ENCODE results near the gene KICS2.

The KICS2 gene

GRCh38 chr12:64258576-64258975, 36.5 kb upstream of the KICS2 start:
- no CpG with 5 or more reads among the region's 3 CpGs for WGBS (ENCODE audit: extremely low coverage, insufficient coverage, low lambda C conversion rate)
- no peak overlapping the region for H3K4ac ChIP-seq (ENCODE audit: low read depth, low read length)
- H3K4me3 ChIP-seq (ENCODE audit: low read length): no peak overlapping the region
- H3K4me1 ChIP-seq (ENCODE audit: control insufficient read depth, low read depth, low read length): no peaks in the 10 kb centered on the region
- no peak overlapping the region for H2BK15ac ChIP-seq (replicated peaks; ENCODE audit: low read depth)
- H2BK120ac ChIP-seq (ENCODE audit: low read depth, low read length): no peak overlapping the region
- no peak overlapping the region for H3K27ac ChIP-seq (ENCODE audit: low read depth, low read length)
- no peak overlapping the region for H3K9ac ChIP-seq (ENCODE audit: low read length)
- H2BK5ac ChIP-seq (ENCODE audit: low read length): no peak overlapping the region
- H4K5ac ChIP-seq (ENCODE audit: low read length): no peak overlapping the region
- no peak overlapping the region for H3K4me2 ChIP-seq (ENCODE audit: low read length)
- no peaks in the 10 kb centered on the region for H3K27me3 ChIP-seq (ENCODE audit: insufficient read depth, low read length, poor library complexity)
- H2AK5ac ChIP-seq (ENCODE audit: low read length): no peak overlapping the region
- H3K23ac ChIP-seq (ENCODE audit: low read length): no peak overlapping the region
- H3K79me1 ChIP-seq (ENCODE audit: low read length): no peaks in the 10 kb centered on the region
- H3K79me2 ChIP-seq (ENCODE audit: control insufficient read depth, insufficient read depth, low read length): no peaks in the 10 kb centered on the region
- H3K18ac ChIP-seq (ENCODE audit: low read length): no peak overlapping the region
- no peak overlapping the region for H3K56ac ChIP-seq (ENCODE audit: low read length)
- no peak overlapping the region for H4K8ac ChIP-seq (ENCODE audit: low read depth, low read length)
- no peaks in the 10 kb centered on the region for H3K36me3 ChIP-seq (ENCODE audit: control insufficient read depth, insufficient read depth, low read length)
- DNase-seq: peak; percentile 22

DNA sequence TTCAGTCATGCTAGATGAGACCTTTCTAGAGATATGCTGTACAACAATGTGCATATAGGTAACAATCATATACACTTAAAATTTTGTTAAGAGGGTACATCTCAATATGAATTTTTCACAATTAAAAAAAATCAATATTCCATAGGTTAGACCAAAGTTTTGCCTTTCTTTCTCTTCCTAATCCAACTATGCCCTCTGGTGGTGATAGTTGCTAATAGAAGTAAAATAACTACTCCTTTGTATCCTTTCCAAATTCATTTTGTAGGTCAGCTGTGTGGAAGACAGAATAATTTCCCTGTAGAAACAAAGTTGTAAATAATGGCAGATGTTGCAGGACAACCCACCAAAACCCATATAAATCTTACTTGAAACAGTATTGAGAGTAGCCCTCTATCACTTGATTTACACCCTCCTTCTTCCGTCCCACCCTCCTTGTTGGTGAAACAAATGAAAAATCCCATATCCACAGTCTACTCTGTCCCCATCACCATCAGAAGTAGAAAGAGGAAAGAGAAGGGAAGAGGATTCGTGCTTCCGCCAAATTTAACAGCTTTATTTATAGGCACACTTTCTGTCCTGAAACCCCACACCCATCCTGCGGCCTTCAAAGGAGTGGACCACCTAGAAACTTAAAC, 34.2 kb upstream of the KICS2 start:
- H3K27me3 ChIP-seq (ENCODE audit: insufficient read depth, low read length, poor library complexity): no peaks in the 10 kb centered on the region
- H3K4ac ChIP-seq (ENCODE audit: low read depth, low read length): no peak overlapping the region
- DNase-seq: peak; percentile 57
- no peak overlapping the region for H3K4me3 ChIP-seq (ENCODE audit: low read length)
- no peak overlapping the region for H4K5ac ChIP-seq (ENCODE audit: low read length)
- no peak overlapping the region for H2AK5ac ChIP-seq (ENCODE audit: low read length)
- no peaks in the 10 kb centered on the region for H3K36me3 ChIP-seq (ENCODE audit: control insufficient read depth, insufficient read depth, low read length)
- H3K9ac ChIP-seq (ENCODE audit: low read length): no peak overlapping the region
- no peaks in the 10 kb centered on the region for H3K79me2 ChIP-seq (ENCODE audit: control insufficient read depth, insufficient read depth, low read length)
- no peak overlapping the region for H4K8ac ChIP-seq (ENCODE audit: low read depth, low read length)
- H3K79me1 ChIP-seq (ENCODE audit: low read length): no peaks in the 10 kb centered on the region
- H2BK15ac ChIP-seq (replicated peaks; ENCODE audit: low read depth): no peak overlapping the region
- H3K23ac ChIP-seq (ENCODE audit: low read length): no peak overlapping the region
- H3K27ac ChIP-seq (ENCODE audit: low read depth, low read length): no peak overlapping the region
- no peaks in the 10 kb centered on the region for H3K4me1 ChIP-seq (ENCODE audit: control insufficient read depth, low read depth, low read length)
- no peak overlapping the region for H2BK5ac ChIP-seq (ENCODE audit: low read length)
- H3K56ac ChIP-seq (ENCODE audit: low read length): peak overlapping the region; percentile 38
- H2BK120ac ChIP-seq (ENCODE audit: low read depth, low read length): no peak overlapping the region
- no peak overlapping the region for H3K18ac ChIP-seq (ENCODE audit: low read length)
- WGBS (ENCODE audit: extremely low coverage, insufficient coverage, low lambda C conversion rate): no CpG with 5 or more reads among the region's 4 CpGs
- no peak overlapping the region for H3K4me2 ChIP-seq (ENCODE audit: low read length)

DNA sequence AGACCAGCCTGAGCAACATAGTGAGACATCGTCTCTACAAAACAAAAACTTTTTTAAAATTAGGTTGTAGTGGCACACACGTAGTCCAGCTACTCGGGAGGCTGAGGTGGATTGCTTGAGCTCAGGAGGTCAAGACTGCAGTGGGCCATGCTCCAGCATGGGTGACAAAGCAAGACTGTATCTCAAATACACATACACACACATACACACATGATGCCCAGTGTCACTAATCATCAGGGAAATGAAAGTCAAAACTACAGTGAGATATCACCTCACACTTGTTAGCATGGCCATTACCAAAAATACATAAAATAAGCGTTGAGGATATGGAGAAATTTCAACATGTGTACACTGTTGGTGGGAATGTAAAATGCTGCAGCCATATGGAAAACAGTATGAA, 33.2 kb upstream of the KICS2 start:
- no peak overlapping the region for H3K18ac ChIP-seq (ENCODE audit: low read length)
- H2BK120ac ChIP-seq (ENCODE audit: low read depth, low read length): no peak overlapping the region
- no peak overlapping the region for H3K56ac ChIP-seq (ENCODE audit: low read length)
- H4K5ac ChIP-seq (ENCODE audit: low read length): no peak overlapping the region
- no peak for DNase-seq
- no peak overlapping the region for H3K23ac ChIP-seq (ENCODE audit: low read length)
- H4K8ac ChIP-seq (ENCODE audit: low read depth, low read length): no peak overlapping the region
- no peak overlapping the region for H3K4me2 ChIP-seq (ENCODE audit: low read length)
- no peaks in the 10 kb centered on the region for H3K27me3 ChIP-seq (ENCODE audit: insufficient read depth, low read length, poor library complexity)
- no peak overlapping the region for H3K4ac ChIP-seq (ENCODE audit: low read depth, low read length)
- no peaks in the 10 kb centered on the region for H3K36me3 ChIP-seq (ENCODE audit: control insufficient read depth, insufficient read depth, low read length)
- H3K79me1 ChIP-seq (ENCODE audit: low read length): no peaks in the 10 kb centered on the region
- no peak overlapping the region for H3K9ac ChIP-seq (ENCODE audit: low read length)
- no peak overlapping the region for H3K27ac ChIP-seq (ENCODE audit: low read depth, low read length)
- no peaks in the 10 kb centered on the region for H3K79me2 ChIP-seq (ENCODE audit: control insufficient read depth, insufficient read depth, low read length)
- no peak overlapping the region for H2BK5ac ChIP-seq (ENCODE audit: low read length)
- no peaks in the 10 kb centered on the region for H3K4me1 ChIP-seq (ENCODE audit: control insufficient read depth, low read depth, low read length)
- no peak overlapping the region for H2AK5ac ChIP-seq (ENCODE audit: low read length)
- H3K4me3 ChIP-seq (ENCODE audit: low read length): no peak overlapping the region
- no peak overlapping the region for H2BK15ac ChIP-seq (replicated peaks; ENCODE audit: low read depth)
- no CpG with 5 or more reads among the region's 4 CpGs for WGBS (ENCODE audit: extremely low coverage, insufficient coverage, low lambda C conversion rate)

DNA sequence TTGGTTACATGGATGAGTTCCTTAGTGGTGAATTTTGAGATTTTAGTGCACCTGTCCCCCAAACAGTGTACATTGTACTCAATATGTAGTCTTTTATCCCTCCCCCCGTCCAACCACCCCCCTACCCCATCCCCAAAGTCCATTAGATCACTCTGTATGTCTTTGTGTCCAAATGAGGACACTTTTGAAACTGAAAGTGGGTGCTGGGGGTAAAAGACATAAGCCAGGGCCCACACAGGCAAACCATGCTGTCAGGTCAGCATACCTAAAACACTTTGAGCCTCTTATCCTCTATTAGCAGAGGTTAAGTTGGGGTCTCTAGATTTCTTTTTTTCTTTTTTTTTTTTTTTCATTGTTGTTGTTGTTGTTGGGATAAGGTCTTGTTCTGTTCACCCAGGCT, 31.3 kb upstream of the KICS2 start:
- Histone ChIP-seq H4K8ac (ENCODE audit: low read depth, low read length) (no peak overlapping the region), H3K27me3 (ENCODE audit: insufficient read depth, low read length, poor library complexity) (no peaks in the 10 kb centered on the region), H3K56ac (ENCODE audit: low read length) (no peak overlapping the region), H3K23ac (ENCODE audit: low read length) (no peak overlapping the region), H3K18ac (ENCODE audit: low read length) (no peak overlapping the region), H4K5ac (ENCODE audit: low read length) (no peak overlapping the region), H2BK15ac (replicated peaks; ENCODE audit: low read depth) (no peak overlapping the region), H2AK5ac (ENCODE audit: low read length) (no peak overlapping the region), H3K79me2 (ENCODE audit: control insufficient read depth, insufficient read depth, low read length) (no peaks in the 10 kb centered on the region), H3K4me1 (ENCODE audit: control insufficient read depth, low read depth, low read length) (no peaks in the 10 kb centered on the region), H3K9ac (ENCODE audit: low read length) (no peak overlapping the region), H3K4me3 (ENCODE audit: low read length) (no peak overlapping the region), H2BK5ac (ENCODE audit: low read length) (no peak overlapping the region), H3K36me3 (ENCODE audit: control insufficient read depth, insufficient read depth, low read length) (no peaks in the 10 kb centered on the region), H3K4ac (ENCODE audit: low read depth, low read length) (no peak overlapping the region), H3K27ac (ENCODE audit: low read depth, low read length) (no peak overlapping the region), H3K79me1 (ENCODE audit: low read length) (no peaks in the 10 kb centered on the region), H2BK120ac (ENCODE audit: low read depth, low read length) (no peak overlapping the region), H3K4me2 (ENCODE audit: low read length) (no peak overlapping the region)
- no peak for DNase-seq
- WGBS (ENCODE audit: extremely low coverage, insufficient coverage, low lambda C conversion rate): no CpG with 5 or more reads among the region's 1 CpG

DNA sequence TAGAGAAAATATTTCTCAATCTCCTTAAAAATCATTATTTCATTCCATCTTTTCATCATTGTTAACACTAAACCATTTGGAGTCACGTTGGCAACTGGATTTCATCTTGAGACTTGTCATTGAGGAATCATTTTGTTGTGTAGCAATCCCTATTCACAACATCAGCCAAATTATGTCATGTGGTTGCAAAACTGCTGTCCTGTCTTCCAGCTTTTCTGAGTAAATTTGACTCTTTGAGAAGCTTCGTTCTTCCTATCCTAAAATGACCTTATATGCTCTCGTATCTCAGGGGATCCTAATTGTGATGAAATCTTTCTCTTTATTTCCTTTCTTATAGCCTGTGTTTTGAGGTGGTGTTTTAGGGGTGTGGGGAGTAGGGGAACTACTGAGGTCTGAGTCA, 30.6 kb upstream of the KICS2 start:
- Histone ChIP-seq H3K56ac (ENCODE audit: low read length) (no peak overlapping the region), H3K23ac (ENCODE audit: low read length) (no peak overlapping the region), H3K4me3 (ENCODE audit: low read length) (no peak overlapping the region), H2AK5ac (ENCODE audit: low read length) (no peak overlapping the region), H3K27ac (ENCODE audit: low read depth, low read length) (no peak overlapping the region), H2BK120ac (ENCODE audit: low read depth, low read length) (no peak overlapping the region), H3K4ac (ENCODE audit: low read depth, low read length) (no peak overlapping the region), H4K8ac (ENCODE audit: low read depth, low read length) (no peak overlapping the region), H3K79me2 (ENCODE audit: control insufficient read depth, insufficient read depth, low read length) (no peaks in the 10 kb centered on the region), H4K5ac (ENCODE audit: low read length) (no peak overlapping the region), H3K4me2 (ENCODE audit: low read length) (no peak overlapping the region), H3K27me3 (ENCODE audit: insufficient read depth, low read length, poor library complexity) (no peaks in the 10 kb centered on the region), H3K9ac (ENCODE audit: low read length) (no peak overlapping the region), H2BK15ac (replicated peaks; ENCODE audit: low read depth) (no peak overlapping the region), H3K79me1 (ENCODE audit: low read length) (no peaks in the 10 kb centered on the region), H3K36me3 (ENCODE audit: control insufficient read depth, insufficient read depth, low read length) (no peaks in the 10 kb centered on the region), H2BK5ac (ENCODE audit: low read length) (no peak overlapping the region), H3K18ac (ENCODE audit: low read length) (no peak overlapping the region), H3K4me1 (ENCODE audit: control insufficient read depth, low read depth, low read length) (no peaks in the 10 kb centered on the region)
- DNase-seq: no peak
- no CpG with 5 or more reads among the region's 3 CpGs for WGBS (ENCODE audit: extremely low coverage, insufficient coverage, low lambda C conversion rate)

DNA sequence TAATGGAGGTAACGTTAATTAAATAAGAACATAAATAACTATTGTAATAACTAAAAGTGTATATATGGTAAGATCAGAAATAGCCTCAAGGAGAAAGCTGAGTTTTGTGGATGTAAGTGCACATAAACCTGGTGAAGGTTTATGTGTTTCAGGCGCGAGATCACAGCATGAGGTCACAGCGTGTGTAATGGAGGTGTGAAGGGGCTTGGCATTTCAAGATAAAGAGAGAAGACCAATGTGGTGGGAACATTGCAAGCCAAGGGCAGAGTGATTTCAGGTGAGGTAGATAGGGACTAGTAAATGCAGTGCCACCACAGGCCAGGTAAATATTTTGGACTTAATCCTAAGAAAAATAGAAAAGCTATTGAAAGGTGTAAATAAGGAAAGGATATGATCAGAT, 21.7 kb upstream of the KICS2 start:
- H4K5ac ChIP-seq (ENCODE audit: low read length): no peak overlapping the region
- H2BK5ac ChIP-seq (ENCODE audit: low read length): no peak overlapping the region
- WGBS (ENCODE audit: extremely low coverage, insufficient coverage, low lambda C conversion rate): no CpG with 5 or more reads among the region's 4 CpGs
- H3K23ac ChIP-seq (ENCODE audit: low read length): no peak overlapping the region
- H3K36me3 ChIP-seq (ENCODE audit: control insufficient read depth, insufficient read depth, low read length): no peaks in the 10 kb centered on the region
- H2BK15ac ChIP-seq (replicated peaks; ENCODE audit: low read depth): no peak overlapping the region
- H3K18ac ChIP-seq (ENCODE audit: low read length): no peak overlapping the region
- DNase-seq: peak; percentile 87
- no peaks in the 10 kb centered on the region for H3K4me1 ChIP-seq (ENCODE audit: control insufficient read depth, low read depth, low read length)
- no peak overlapping the region for H3K4me3 ChIP-seq (ENCODE audit: low read length)
- no peak overlapping the region for H2AK5ac ChIP-seq (ENCODE audit: low read length)
- H3K4ac ChIP-seq (ENCODE audit: low read depth, low read length): no peak overlapping the region
- H4K8ac ChIP-seq (ENCODE audit: low read depth, low read length): no peak overlapping the region
- H3K27me3 ChIP-seq (ENCODE audit: insufficient read depth, low read length, poor library complexity): peaks cover 3% of the 10 kb centered on the region
- H3K27ac ChIP-seq (ENCODE audit: low read depth, low read length): no peak overlapping the region
- H3K56ac ChIP-seq (ENCODE audit: low read length): no peak overlapping the region
- H3K4me2 ChIP-seq (ENCODE audit: low read length): no peak overlapping the region
- H2BK120ac ChIP-seq (ENCODE audit: low read depth, low read length): no peak overlapping the region
- H3K79me1 ChIP-seq (ENCODE audit: low read length): no peaks in the 10 kb centered on the region
- H3K9ac ChIP-seq (ENCODE audit: low read length): no peak overlapping the region
- no peaks in the 10 kb centered on the region for H3K79me2 ChIP-seq (ENCODE audit: control insufficient read depth, insufficient read depth, low read length)
